Activated CD8-positive, alpha-beta memory T cell treated with anti-CD3 and anti-CD28 coated beads, Interleukin-2, amount 50 U/mL, for 1 hour (primary cell): ENCODE results near the gene DZIP1.
"Not testable (repeated sequence)": the region's sequence is repeated elsewhere in the genome, so short reads cannot be mapped to it uniquely, and the experiment has no call there.

Source experiments
- DNase-seq: peaks from one replicate; pipeline ENCODE4 v3.0.0-alpha.2; 2020; ENCODE audit errors: extremely low read depth

Gene DZIP1, protein sequence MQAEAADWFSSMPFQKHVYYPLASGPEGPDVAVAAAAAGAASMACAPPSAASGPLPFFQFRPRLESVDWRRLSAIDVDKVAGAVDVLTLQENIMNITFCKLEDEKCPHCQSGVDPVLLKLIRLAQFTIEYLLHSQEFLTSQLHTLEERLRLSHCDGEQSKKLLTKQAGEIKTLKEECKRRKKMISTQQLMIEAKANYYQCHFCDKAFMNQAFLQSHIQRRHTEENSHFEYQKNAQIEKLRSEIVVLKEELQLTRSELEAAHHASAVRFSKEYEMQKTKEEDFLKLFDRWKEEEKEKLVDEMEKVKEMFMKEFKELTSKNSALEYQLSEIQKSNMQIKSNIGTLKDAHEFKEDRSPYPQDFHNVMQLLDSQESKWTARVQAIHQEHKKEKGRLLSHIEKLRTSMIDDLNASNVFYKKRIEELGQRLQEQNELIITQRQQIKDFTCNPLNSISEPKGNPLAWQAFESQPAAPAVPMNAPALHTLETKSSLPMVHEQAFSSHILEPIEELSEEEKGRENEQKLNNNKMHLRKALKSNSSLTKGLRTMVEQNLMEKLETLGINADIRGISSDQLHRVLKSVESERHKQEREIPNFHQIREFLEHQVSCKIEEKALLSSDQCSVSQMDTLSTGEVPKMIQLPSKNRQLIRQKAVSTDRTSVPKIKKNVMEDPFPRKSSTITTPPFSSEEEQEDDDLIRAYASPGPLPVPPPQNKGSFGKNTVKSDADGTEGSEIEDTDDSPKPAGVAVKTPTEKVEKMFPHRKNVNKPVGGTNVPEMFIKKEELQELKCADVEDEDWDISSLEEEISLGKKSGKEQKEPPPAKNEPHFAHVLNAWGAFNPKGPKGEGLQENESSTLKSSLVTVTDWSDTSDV

DNA sequence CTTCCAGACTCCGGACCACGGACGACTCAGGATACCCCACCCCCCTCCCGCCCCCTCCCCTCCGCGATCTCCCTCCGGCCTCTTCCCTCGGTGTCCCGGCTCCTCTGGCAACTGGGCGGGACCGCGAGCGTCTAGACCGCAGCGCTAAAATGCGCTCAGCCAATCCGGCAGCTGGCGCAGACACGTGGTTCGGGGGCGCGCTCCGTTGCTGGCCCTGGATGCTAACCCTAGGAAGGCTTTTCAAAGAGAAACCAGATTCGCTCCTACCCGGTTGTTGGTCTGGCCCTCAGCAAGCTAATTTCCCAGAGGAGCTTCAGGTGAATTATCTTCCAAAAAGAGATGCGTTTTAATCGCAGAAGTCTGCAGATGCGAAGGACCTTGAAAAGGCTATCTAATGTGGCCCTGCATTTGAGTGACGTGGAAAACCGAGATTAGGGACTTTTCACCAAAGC lies at the start of gene DZIP1:
Gene DZIP1, minus strand, starts transcription at position 106 of the 452 bp plus-strand sequence. CDS start 2,677 bp downstream, outside the sequence.
- no peak for DNase-seq

DNA sequence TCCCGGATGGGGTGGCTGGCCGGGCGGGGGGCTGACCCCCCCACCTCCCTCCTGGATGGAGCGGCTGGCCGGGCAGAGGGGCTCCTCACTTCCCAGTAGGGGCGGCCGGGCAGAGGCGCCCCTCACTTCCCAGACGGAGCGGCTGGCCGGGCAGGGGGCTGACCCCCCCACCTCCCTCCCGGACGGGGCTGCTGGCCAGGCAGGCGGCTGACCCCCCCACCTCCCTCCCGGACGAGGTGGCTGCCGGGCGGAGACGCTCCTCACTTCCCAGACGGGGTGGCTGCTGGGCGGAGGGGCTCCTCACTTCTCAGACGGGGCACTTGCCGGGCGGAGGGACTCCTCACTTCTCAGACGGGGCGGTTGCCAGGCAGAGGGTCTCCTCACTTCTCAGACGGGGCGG lies 46.5 kb upstream of the DZIP1 start:
- not testable (repeated sequence) for DNase-seq

DNA sequence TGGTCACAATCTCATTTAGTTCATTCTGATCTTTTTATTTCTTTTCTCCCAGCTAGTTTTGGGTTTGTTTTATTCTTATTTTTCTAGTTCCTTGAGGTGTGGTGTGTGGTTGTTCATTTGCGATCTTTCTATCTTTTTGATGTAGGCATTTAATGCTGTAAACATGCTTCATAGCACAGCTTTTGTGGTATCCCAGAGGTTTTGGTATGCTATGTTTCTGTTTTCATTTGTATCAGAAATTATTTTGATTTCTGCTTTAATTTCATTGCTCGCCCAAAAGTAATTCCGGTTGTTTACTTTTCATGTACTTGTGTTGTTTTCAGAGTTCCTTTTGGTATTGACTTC lies 45.0 kb upstream of the DZIP1 start:
- no peak for DNase-seq

DNA sequence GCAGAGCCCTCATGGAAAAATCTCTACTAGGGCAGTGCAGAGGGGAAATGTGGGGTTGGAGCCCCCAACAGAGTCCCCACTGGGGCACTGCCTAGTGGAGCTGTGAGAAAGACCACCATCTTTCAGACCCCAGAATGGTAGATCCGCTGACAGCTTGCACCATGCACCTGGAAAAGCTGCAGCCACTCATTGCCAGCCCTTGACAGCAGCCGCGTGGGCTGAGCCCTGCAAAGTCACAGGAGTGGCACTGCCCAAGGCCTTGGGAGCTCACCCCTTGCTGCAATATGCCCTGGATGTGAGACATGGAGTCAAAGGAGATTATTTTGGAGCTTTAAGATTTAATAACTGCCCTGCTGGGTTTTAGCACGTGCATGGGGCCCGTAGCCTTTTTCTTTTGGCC lies 40.5 kb upstream of the DZIP1 start:
- not testable (repeated sequence) for DNase-seq

DNA sequence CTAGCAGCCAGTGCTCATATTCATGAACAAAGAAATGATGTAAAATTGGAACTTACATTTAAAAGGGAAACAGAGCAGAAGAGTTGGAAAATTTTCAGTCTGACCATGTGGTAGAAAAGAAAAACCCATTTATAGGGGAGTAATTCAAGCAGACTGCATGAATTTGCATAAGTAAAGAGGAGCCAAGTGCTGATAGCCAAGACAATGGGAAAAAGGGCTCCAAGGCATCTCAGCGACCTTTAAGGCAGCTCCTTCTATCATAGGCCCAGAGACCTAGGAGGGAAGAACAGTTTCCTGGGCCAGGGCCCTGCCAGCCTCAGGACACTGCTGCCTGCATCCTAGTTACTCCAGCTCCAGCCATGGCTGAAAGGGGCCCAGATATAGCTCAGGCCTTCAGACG lies 39.9 kb upstream of the DZIP1 start:
- DNase-seq = no peak

DNA sequence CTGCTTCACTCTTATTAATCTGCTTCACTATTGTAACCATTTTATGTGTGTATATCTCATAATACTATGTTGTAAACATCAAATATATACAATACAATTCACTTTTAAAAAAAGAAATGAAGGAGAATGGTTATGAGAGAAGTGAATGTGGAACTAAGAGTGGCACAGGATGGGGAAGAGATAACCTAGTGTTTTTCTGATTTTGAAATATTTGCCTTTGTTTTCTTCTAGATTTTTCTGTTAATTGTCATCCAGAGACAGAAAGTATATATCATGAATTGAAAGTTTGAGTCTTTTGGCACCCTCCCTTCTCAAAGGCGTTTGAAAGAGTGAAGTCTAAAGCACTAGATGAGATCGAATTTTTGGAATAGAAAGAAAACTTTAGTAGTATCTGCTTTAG lies 35.2 kb upstream of the DZIP1 start:
- no peak for DNase-seq

DNA sequence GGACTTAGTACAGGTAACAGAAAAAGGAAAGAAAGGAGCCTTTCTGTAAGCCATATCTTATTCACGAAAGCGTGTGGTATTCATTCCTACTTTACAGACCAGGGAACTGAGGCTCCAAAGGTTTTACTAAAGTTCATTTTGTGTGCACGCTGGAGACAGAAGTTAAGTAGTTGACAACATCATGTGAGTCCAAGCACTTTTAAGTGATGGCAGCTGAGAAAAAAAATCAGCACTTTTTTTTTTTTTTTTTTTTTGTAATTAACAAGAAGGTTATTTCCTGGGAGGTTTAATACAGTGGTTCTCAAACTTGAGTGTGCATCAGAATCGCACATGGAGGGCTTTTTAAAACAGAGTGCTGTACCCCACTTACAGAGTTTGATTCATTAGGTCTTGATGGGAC lies 34.5 kb upstream of the DZIP1 start:
- DNase-seq = no peak

DNA sequence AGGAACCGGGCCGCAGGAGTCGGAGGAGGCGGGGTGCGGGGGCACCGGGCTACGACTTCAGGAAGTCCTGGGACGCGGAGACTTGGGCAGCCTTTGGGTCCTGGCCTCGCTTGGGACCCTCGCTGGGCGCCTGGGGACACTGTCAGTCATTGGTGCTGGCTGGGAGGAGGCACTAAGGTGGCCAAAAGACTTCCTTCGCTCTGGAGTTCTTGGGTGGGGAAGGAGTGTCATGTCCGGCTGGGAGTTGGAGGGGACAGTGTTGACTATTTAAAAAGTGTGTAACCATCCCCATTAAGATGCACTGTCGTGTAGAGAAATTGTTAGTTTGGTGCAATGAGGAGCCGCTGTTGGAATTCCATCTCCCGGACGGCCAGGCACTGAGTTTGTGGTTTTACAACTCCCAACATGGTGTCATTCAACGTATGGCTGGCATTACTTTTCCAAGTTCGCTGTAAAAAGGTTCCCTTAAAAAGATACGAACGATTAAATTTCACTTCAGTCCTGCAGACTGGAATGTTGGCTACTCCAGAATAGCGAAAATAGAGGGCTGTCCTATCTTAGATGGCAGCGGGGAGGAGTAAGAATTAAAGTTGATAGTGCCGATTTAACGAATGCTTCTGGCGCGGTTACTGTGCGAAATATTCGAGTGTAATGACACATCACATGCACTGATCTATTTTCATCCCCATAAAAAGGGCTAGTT lies 33.2 kb upstream of the DZIP1 start:
- DNase-seq = no peak

DNA sequence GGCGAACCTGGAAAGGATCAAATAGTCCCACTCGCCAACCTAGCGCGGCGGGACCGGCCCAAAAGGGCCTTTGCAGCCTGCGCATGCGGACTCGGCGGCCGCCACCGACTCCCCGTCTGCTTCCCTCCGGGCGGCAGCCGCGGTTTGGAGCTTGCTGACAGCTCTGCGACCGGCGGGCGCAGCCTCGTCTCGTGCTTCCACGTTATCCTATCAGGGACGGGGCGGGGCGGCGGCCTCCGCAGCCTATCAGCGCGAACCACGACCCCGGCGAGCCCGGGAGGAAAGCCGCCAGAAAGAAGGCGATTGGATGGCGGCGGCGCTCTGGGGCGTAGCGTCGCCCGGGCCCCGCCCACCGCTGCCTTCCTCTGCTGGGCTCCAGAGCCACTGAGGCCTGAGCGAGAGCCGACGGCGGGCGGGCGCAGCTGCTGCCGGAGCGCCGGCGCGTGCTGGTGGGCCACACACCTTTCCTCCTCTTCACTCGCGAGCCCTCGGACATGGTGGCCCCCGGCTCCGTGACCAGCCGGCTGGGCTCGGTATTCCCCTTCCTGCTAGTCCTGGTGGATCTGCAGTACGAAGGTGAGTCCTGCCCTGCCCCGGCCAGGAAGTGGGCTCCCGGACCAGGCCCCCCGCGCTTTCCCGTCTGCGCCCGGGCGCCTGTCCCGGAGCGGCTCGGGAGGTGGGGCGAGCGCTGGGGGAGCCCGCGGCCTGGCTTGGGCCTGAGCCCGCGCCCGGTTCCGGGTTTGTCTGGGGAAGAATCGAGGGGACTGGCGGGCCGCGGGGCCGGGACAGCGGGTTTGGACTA lies 32.5 kb upstream of the DZIP1 start, which contains the start of gene DNAJC3:
Gene DNAJC3, plus strand, starts transcription at position 378 of the 802 bp plus-strand sequence. Its CDS starts 117 bp downstream, at position 495.
- peak; percentile 90 for DNase-seq

DNA sequence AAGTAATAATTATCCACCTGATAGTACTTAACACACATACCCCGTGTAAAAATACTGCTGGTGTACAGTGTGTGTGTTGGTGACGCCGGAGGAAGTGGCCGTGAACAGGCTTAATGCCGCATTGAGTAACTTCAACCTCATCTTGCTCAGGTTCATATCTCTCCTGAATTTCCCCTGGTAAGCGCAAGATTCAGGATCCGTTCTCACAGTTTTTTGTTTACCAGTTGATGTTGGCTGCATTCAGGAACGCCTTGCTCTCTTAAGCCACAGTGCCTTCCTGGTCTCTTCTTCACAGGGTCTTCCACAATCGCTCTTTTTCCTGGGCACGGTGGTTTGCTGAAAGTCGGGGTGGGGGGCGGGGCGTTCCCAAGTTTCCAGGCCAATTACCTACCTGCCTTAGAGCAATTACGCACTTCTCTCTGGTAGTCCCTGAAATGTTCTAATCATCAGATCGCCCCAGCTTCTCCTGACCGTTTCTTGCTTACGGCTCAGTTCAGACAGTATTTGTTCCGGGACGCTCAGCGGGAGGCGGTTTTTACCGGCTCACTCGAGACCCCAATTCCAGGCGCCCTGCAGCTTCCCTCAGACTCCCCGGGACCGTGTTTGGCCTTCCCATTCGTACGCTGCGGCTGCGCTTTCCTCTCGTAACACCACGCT lies 31.7 kb upstream of the DZIP1 start:
- DNase-seq = no peak

DNA sequence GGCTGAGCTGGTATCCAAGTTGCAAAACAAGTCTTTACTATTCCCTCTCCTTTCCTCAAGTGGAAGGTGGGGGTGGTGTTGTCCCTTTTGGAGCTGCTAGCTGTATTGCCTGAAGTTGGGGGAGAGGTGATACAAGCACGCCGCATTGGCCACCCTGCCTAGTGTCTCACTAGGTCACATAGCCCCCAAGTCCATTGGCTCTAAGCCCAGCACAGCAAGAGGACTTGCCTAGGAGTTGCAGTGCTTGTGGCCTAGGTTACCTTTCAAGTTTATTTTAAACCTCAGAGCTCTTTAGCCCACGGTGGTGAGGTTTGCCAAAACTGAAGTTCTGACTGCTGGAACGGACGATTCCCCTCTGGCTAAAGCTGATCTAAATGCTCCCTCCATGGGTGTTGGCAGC lies 27.1 kb upstream of the DZIP1 start:
- no peak for DNase-seq

DNA sequence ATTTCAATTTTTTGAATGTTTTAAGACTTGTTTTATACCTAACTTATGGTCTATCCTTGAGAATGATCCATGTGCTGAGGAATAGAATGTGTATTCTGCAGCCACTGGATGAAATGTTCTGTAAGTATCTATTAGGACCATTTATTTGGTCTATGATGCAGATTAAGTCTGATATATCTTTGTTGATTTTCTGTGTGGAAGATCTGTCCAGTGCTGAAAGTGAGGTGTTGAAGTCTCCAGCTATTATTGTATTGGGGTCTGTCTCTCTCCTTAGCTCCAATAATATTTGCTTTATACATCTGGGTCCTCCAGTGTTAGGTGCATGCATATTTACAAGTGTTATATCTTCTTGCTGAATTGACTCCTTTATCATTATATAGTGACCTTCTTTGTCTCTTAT lies 22.7 kb upstream of the DZIP1 start:
- not testable (repeated sequence) for DNase-seq

DNA sequence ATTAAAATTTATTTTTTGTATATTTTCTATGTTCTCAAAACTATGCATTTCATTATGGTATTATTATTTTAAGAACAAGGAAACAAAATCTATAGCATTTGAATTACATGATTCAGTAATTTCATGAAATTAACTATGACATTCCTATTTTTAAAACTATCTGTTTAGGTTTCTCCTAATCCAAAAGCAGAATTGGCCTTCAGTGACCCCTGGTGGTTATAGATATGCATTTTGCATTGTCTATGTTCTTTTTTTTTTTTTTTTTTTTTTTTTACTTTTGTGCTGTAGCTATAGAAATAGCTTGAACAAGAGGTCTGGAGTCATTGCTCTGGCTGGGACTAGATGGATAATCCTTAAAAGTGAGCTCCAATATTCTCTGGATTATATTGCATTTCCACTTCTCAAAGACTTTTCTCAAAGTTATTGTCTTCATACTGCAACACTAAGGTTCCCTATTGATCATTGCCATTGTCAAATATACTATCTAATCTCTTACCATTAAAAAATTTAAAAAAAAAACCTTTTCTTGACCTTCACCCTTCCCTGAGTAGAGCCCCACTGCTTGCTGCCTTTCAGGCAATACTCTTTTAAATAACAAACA lies 16.6 kb upstream of the DZIP1 start:
- DNase-seq = no peak

DNA sequence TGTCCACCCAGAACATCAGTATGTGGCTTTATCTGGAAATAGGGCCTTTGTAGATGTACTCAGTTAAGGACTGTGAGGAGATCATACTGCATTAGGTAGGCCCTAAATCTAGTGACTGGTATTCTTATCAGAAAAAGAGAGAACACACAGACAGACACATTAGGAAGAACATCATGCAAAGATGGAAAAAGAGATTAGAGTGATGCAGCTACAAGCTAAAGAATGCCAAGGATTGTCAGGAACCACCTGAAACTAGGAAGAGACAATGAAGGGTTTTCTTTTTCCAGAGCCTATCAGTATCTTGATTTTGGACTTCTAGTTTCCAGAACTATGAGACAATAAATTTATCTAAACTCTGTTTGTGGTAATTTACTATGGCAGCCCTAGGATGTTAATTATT lies 15.0 kb upstream of the DZIP1 start:
- no peak for DNase-seq

DNA sequence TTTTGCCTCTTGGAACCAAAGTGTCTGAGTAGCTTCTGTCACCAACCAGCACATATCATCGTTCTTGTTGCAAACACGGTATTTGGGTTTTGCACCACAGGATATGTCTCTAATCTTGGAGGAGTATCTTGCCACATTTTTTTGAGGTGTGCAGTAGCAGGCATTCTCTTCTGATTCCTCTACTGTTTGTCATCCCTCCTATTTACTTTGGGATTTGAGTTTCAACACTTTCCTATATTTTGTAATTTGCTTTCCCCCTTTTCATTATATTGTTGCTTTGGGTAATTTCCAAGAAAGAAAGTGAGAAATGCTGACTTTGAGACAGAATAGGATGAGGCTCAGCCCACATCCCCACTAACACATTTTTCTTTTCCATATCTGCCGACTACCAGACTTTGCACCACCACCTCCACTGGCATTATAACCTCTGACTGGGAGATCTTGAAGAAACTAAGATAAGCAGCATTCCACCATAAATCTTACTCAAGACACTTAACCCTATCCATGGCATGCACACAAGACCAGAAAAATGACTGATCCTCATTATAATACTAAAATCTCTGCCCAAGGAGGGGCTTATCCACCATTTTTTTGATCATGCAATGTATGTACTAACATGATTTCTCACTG lies 12.0 kb upstream of the DZIP1 start:
- no peak for DNase-seq

DNA sequence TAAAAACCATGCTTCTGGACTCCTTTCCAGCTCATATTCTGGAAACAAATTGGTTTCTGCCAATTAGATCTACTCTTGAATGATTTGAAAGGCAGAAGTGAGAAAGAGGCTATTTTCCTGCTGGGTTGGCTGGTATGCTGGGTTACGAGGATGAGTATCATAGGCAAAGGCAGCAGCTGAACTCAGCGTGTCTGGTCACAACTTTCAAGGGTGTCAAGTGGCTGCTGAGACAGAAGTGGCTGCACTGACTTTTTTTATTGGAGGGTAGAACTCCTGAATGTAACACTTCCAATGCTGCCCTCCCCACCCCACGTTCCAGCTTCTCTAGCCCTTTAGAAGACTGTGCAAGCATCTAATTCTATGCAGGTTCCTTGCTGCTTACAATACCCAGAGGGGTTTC lies 8.3 kb upstream of the DZIP1 start:
- DNase-seq = no peak

DNA sequence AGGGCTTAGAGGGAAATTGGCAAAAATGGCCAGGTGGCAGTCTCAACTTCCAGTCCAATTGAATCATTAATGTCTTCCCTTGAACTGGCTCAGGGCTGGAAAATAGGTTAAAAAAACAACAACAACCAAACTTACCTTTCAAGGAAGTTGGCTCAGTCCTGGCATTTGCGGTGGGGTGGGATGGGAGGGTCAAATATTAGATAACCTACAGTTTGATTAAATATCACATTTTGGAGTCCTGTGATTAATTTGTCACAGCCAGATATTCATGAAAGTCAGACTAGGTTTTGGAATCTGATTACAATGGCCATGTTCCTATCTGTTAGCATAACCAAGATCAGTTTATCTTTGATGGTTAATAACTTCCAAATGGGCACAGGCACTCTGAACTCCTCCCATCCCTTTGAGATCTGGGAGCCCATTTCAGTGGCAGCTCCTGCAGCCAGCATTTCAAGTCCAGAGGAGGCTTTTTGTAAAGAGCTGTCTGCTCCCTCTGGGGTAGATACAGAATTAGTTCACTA lies 7.8 kb upstream of the DZIP1 start:
- DNase-seq = no peak

DNA sequence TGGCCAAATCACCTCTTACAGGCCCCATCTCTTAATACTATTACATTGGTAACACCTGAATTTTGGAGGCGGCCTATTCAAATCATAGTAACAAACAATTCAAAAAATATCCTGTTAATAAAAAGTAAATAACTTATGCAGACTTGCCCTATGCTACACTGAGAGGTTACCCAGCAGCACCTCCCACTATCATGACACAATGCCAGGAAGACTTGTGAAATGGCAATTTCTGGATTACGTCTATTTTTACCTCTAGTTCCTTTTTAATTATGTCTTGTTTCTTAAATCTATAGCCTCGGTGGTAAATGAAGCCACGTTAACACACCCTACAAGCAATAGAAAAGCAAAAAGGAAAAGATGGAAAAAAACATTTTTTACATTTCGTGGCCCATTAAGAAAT lies 6.2 kb upstream of the DZIP1 start:
- DNase-seq = no peak

DNA sequence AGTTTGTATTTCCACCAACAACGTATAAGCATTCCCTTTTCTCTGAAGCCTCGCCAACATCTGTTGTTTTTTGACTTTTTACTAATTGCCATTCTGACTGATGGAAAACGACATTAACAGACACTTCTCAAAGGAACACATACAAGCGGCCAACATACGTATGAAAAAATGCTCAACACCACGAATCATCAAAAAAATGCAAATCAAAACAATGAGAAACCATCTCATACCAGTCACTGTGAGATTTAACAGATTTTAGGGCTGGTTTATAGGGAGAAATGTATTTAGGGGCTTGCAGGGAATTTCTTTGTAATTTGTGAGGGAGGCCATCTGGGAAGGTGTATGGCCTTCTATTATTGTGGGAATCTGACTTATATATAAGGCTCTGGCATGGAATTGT lies 2.8 kb upstream of the DZIP1 start:
- DNase-seq = no peak
